Iris pigment epithelial cell (primary cell): ENCODE results near the gene MORF4L1.
A peak's percentile ranks its signal among the peaks of the same experiment; 100 is the strongest.
"Not testable (repeated sequence)": the region's sequence is repeated elsewhere in the genome, so short reads cannot be mapped to it uniquely, and the experiment has no call there.

Source experiments
- DNase-seq: peaks from one replicate; pipeline ENCODE4 v3.0.0-alpha.2; 2011; ENCODE audit warnings: low read depth

Gene MORF4L1

DNA sequence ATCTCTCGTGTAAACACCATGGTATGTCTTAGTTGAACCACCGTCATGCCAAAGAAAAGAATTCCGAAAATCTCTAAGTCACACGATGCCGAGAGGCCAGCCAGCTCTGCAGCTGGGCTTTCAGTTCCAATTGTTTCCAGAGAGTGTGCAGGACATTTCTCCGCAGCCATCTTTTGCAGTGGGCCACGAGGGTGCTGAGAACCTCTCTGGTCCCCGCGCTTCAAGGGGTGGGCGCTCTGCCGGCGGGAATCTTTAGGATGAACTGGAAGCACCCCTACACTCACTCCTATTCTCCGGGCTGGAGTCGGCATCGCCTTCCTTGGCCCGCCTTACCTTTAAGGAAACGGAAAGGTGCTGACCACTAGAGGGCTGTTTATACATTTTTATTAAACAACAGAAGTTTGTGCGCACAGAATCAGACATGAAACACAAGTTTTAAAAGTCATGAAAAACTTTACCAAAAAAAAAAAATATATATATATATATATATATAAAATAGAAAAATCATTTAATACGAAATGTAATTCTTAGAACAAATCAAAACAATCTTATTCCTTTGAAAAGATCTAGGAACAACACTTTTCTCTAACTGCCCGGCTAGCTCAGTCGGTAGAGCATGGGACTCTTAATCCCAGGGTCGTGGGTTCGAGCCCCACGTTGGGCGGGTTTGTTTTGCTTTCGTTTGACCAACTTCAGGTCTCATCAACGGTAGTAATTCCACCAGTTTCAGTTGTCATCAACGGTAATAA is 12.5 kb upstream of the MORF4L1 start:
- DNase-seq = peak; percentile 74

DNA sequence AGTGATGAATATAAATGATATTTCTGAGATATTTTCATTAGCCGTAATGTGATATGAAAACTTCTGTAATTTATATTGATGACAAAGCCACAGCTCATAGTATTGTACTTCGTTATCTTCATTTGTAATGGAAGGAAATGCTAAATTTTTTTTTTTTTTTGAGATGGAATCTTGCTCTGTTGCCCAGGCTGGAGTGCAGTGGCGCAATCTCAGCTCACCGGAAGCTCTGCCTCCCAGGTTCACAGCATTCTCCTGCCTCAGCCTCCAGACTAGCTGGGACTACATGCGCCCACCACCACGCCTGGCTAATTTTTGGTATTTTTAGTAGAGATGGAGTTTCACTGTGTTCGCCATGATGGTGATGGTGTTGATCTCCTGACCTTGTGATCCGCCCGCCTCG is 7.1 kb upstream of the MORF4L1 start:
- not testable (repeated sequence) for DNase-seq

DNA sequence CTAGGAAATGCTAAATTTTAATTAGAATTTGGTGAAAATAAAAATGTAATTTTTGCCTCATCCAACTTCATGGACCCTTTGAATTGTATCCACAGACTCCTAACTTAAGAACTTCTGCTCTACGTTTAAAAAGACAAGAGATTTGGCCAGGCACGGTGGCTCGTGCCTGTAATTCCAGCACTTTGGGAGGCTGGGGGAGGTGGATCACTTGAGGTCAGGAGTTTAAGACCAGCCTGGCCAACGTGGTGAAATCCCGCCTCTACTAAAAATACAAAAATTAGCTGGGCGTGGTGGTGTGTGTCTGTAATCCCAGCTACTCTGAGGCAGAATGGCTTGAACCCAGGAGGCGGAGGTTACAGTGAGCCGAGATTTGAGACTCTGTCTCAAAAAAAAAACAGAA is 6.7 kb upstream of the MORF4L1 start:
- DNase-seq = not testable (repeated sequence)

DNA sequence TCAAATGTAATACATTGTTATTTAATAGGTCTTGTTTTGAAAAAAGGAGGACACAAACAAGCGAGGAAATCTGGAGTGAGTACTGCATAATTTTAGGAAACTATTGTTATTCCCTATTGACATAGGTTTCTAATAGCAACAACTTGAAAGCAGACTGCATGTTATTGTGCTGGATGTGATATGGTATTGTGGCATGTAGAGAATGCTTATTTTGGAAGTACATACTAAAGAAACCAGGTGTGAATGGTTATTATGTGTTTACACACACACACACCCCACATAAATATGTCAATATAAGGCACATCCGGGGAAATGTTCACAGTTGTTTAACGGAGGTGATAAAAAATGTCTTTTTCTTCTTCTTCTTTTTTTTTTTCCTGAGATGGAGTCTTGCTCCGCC is 5.9 kb upstream of the MORF4L1 start:
- DNase-seq = no peak

DNA sequence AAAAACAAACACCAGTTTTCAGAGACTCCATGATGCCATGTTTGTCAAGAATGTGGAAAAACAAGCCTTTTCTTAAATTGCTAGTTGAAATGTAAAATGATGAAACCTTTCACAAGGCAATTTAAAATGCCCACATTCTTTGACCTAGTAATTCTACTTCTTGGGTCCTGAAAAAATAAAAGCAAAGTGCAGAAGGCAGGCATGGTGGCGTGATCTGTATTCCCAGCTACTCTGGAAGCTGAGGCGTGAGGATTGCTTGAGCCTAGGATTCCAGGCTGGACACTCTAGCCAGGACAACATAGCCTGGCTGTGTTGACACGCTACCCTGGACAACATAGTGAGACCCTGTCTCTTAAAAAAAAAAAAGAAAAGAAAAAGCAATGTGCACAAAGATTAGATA is 4.3 kb upstream of the MORF4L1 start:
- no peak for DNase-seq

DNA sequence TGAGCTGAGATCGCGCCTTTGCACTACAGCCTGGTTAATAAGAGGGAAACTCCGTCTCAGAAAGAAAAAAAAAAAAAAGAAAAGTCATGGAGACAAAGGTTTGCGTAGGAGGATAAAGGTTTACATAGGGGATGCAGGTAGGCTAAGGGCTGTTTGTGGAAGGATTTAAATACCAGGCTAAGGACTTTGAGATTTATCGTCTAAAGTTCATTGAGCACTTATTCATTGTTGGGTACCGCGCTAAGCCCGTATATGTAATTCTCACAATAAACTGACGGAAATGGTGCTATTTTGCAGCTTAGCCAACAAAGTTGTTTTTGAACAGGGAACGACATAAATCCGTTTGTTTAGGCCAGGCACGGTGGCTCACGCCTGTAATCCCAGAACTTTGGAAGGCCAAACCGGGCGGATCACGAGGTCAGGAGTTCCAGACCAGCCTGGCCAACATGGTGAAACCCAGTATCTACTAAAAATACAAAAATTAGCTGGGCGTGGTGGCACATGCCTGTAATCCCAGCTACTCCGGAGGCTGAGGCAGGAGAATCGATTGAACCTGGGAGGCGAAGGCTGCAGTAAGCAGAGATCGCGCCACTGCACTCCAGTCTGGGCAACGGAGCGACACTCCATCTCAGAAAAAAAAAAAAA is 1.1 kb upstream of the MORF4L1 start:
- DNase-seq = not testable (repeated sequence)

DNA sequence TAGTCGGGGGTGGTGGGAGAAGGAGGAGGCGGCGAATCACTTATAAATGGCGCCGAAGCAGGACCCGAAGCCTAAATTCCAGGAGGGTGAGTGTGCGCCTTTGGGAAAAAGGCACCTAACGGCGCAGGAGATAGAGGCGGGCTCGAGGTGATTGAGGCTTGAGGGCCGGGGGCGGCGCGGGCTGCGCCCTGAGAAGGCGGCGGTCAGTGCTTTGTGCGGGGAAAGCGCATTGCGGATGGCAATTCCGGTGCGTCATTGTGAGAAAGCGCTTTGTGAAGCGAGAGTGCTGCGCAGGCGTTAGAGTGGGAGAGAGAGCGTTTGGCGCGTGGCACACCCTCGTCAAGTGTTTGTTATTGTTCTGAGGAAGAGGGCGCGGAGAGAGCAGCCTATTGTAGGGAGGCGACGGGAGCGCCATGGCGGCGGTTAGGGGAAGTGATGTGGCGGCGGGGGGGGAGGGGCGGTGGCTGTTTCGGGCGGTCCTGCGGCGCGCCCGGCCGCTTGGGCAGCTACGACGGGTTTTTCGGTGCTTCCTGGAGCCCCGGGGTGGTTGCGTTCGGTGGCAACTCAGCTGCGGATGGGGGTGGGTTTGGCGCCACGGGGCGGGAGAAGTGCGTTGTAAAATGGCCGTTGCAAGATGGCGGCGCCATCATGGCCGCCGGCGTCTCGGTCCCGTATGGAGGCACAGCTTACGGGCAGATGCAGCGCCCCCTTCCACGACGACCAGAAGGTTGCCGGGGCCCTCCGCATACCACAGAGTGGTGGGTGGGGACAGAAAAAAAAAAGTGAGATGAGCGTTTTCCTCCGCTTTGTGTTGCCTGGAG is 492 bp downstream of the MORF4L1 start:
- peak; percentile 92 for DNase-seq

DNA sequence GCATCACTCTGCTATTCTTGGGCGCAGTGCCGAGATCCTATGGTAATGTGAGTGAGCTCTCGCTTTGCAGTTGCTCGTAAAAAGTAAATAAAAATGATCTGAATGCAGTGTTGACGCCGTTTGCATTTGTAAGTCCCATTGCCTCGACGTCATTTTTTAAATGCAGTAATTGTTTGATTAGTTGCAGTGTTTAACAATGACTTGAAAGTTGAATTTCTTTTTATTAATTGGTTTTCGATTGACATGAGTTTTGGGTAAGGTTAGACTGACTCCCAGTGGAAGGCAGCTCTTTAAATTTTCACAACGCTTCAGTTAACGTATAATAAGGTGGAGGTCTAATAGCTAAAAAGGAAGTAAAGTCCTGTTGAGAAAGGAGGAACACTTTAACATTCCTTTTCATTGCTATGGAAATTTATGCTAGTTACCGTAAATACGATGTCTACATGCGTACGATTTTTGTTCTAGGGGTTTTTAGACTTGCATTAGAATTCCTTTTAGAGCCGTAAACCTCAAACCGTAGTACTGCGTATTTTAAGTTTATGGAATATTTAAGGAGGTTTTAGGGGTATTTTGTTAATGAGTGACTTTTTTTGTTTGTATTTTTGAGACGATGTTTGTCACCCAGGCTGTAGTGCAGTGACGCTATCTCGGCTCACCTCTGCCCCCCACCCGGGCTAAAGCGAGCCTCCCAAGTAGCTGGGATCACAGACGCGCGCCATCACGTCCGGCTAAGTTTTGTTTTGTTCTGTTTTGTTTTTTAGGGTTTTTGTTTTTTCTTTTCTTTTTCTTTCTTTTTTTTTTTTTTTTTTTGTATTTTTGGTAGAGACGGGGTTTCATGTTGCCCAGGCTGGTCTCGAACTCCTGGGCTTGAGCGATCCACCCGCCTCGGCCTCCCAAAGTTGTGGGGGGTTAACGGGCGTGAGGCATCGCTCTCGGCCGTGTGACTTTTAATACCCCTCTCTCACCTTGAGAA is 1.4 kb downstream of the MORF4L1 start:
- DNase-seq = peak; percentile 38

DNA sequence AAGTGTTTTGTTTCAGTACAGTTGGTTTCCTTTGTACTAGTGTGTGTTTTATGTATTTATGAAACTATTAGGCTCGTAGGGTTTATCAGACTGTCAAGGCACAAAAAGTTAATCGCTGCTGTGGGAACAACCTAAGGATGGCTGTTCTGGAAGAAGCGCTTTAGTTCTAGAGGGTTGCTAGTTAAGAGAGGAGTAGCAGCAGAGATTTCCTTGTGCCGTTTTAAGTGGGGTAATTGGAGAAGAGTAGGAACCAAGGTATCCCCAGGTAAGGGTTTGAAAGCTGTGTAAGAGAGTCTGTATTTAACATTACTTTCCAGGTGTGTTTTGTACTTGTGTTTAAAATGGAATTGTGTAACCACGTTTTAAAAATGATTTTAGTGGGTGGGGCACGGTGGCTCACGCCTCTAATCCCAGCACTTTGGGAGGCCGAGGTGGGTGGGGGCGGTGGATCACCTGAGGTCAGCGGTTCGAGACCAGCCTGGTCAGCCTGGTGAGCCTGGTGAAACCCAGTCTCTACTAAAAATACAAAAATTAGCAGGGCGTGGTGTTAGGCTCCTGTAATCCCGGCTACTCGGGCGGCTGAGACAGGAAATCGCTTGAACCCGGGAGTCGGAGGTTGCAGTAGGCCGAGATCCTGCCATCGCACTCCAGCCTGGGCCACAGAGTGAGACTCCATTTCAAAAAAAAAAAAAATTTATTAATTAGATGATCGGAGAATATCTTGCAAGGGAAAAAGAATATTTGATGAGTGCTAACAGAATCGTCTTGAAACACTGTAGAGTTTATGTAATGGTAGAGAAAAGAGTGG is 2.6 kb downstream of the MORF4L1 start:
- no peak for DNase-seq

DNA sequence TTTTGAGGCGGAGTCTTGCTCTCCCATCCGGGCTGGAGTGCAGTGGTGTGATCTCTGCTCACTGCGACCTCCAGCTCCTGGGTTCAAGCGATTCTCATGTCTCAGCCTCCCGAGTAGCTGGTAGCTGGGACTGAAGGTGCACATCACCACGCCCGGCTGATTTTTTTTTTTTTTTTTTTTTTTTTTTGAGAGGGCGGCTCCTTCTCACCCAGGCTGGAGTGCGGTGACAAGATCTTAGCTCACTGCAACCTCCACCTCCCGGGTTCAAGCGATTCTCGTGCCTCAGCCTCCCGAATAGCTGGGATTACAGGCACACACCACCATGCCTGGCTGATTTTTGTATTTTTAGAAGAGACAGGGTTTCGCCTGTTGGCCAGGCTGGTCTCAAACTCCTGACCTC is 4.3 kb downstream of the MORF4L1 start:
- DNase-seq = not testable (repeated sequence)

DNA sequence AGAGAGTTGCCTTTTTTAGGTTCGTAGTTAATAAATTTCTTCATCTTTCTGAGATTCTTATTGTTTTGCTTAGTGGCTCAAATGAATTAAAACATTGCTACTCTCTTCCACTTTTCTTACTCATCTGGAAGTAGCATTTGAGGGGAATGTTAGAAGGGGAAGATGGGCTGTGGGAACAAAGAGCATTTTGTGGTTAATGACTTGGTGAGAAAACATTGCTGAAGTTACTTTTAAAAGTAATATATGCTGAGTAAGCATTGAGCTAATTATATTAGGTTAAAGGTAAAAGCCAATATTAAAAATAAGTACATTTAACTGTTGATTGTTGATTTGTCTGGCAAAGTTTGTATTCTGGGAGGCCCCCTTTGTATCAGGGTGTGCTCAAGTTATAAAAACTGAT is 5.7 kb downstream of the MORF4L1 start:
- DNase-seq = peak; percentile 78

DNA sequence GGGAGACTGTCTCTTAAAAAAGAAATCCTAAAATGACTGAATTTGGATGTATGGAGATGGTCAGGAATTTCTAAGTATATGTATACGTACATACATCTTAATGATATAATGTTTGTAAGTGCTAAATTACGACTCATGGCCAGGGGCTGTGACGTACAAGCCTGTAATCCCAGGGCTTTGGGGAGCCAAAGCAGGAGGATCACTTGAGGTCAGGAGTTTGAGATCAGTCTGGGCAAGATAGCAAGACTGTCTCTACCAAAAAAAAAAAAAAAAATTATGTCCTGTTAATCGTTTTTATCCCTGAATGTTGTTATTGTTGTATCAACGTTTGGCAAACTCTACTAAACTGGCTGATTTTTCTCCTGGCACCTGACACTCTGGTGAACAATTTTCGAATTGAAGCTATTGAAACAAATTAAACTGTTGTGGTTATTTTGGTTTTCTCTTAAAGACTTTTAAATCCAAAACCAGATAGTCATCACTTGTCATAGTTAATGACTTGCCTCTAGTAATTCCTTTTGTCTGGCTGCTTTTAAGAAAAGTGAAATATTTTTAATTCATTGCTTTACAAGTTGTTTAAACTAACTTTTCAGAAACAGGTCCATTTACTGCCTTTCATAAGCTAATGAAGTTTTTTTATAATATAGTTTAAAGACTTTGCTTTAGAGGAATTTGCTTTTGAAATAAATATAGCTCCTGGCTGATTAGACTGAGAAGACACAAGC is 7.0 kb downstream of the MORF4L1 start:
- DNase-seq = peak; percentile 59

DNA sequence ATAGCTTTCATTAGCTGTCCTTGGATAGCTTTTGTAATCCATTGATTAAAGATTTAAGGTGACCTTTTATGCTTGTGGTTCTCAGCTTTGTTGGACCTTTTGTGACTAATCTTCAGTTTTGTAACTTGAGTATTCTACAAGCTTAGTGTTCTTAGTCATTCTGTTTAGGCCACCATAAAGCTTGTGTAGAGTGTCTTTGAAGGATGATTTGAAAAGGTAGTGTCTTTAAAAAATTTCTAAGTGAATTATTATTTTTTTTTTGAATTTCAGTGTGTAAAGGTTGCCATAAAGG is 7.5 kb downstream of the MORF4L1 start:
- peak; percentile 74 for DNase-seq

DNA sequence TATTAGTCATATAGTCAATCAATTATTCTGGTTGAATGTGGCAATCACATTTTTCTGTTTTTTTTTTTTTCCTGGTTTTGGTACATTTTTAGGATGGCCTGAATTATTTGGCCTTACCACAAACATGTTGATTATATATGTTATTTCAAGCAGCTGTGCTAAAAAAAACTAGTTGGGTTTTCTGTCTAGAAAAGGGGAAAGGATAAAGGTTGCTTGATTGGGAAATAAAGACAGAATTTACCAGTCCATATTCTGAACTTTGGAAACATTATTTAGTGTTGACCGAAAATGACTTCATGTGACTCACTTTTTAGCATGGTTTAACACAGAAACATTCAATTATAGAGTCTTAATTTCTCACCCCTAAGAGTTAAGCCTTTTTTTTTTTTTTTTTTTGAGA is 8.1 kb downstream of the MORF4L1 start:
- peak; percentile 54 for DNase-seq

DNA sequence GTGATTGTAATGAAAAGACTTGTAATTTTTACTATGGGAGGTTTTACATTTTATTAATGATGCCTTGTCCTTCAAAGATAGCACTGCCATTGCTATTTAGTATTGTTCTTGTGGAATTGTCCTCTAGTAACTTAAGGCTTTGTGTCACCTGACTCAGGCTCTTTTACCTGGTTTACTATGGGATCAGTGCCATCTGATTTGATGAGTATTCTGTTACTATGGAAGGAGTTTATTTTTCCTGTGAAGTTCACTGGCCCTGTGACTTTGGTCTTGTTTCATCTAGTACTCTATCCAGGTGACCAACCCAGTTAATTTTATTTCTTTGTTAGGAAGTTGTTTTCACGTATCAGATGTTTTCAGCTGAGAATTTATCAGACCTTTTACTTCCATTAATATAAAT is 9.0 kb downstream of the MORF4L1 start:
- no peak for DNase-seq

DNA sequence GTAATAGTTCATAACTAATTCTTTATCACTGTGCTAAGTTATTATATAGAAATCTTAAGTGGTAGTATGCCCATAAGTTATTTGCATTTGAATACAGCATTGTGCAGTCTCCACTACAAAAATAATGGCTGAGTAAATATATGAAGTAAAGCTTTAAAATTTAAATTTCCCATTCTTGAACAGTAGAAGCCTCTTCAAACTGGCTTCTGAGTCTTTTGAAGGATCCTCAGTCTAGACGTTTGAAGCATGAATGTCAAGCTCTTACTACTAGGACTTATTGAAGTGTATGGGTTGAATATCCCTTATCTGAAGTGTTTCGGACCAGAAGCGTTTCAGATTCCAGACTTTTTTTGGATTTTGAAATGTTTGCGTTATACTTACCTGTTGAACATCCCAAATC is 16.3 kb downstream of the MORF4L1 start:
- no peak for DNase-seq

DNA sequence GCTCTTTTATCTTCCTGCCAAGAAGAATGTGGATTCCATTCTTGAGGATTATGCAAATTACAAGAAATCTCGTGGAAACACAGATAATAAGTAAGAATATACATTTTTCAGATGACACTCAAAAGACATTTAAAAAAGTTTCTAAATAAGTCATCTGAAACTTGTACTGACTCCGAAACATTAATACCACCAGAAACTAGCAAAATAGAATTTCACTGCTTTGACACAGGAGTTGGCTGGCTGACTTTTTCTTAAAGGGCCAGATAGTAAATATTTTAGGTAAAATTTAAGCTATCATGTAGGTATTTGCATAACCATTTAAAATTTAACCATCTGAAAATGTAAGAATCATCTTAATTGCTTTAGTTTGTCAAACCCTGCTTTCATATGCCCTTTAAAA is 20.8 kb downstream of the MORF4L1 start:
- DNase-seq = no peak

DNA sequence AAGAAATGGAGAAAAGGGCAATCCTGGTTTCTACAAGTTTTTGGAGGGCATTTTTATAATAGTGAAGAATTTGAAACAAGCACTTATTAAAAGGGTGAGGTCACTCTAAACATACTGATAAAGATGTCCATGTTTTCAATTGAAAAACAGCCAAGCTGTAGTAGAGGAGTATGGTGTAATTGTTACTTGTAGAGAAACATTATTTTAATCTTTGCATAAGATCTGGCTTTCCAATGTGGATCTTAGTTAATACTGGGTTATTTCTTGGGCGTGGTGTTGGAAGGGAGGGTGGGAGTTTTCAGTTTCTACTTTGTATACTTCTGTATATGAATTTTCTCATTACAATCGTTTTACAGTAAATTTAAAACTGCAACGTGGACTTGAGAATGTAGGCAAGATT is 22.8 kb downstream of the MORF4L1 start:
- DNase-seq = no peak

DNA sequence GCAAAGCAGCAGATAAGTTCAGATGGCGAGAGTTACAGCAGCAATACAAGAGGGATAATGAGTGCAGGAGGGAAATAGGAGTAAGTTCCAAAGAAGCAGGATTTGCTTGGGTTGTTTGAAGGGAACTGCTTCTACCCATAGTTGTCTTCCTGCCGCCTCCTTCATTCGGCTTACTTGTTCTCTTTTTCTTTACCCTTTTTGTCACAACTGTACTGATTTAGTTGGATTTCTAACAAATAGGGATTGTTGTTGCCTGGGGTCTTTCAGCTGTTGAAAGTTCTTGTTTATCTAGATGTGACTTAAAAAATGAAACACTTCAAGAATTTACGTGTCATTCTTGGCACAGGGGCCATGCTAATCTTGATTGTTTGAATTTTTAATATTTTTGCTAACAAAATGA is 25.9 kb downstream of the MORF4L1 start:
- no peak for DNase-seq

DNA sequence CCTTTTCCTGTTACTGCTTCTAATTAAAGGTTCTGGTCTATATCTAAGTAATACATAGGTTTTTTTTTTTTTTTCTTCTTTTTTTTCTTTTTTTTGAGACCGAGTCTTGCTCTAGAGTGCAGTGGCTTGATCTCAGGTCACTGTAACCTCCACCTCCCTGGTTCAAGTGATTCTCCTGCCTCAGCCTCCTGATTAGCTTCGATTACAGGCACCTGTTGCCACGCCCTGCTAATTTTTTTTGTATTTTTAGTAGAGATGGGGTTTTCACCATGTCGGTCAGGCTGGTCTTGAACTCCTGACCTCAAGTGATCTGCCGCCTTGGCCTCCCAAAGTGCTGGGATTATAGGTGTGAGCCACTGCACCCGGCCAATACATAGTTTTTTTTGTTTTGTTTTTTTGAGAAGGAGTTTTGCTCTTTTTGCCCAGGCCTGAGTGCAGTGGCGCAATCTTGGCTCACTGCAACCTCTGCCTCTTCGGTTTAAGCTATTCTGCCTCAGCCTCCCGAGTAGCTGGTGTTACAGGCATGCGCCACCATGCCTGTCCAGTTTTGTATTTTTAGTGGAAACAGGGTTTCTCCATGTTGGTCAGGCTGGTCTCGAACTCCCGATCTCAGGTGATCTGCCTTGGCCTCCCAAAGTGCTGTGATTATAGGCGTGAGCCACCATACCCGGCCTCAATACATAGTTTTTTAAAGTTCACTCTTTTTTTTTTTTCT is 28.3 kb downstream of the MORF4L1 start:
- not testable (repeated sequence) for DNase-seq
